SK-N-SH treated with all-trans-retinoic acid at 6 μM for 48 hours (cell line): ENCODE data around the gene DES.

Source experiments
- ATAC-seq: fragments of 200-7000 bp; cut with Tn5 transposase; 3 replicates; pipeline ENCODE4 v1.9.1; 2020; ENCODE audit warnings: mild to moderate bottlenecking, moderate library complexity
- ARNTL ChIP-seq: fragments of 450-650 bp; formaldehyde crosslinking; IDR thresholded peaks from 2 replicates; pipeline ENCODE4 v1.5.0; 2020; ENCODE audit warnings: low read depth, mild to moderate bottlenecking, moderate library complexity, borderline replicate concordance
- BACH2 ChIP-seq: fragments of 250-450 bp; sonication (Bioruptor Pico); IDR thresholded peaks from 2 replicates; pipeline ENCODE4 v1.9.0; 2021; ENCODE audit warnings: mild to moderate bottlenecking, borderline replicate concordance
- ESRRG ChIP-seq: fragments of 250-450 bp; sonication (Bioruptor Pico); IDR thresholded peaks from 2 replicates; pipeline ENCODE4 v1.6.1; 2021; ENCODE audit warnings: mild to moderate bottlenecking
- GLIS3 ChIP-seq: fragments of 250-450 bp; sonication (Bioruptor Pico); IDR thresholded peaks from 2 replicates; pipeline ENCODE4 v1.5.0; 2020; ENCODE audit warnings: mild to moderate bottlenecking, moderate library complexity
- ISL1 ChIP-seq: fragments of 250-450 bp; sonication (Bioruptor Pico); IDR thresholded peaks from 2 replicates; pipeline ENCODE4 v2.1.2; 2022; ENCODE audit warnings: mild to moderate bottlenecking, moderate library complexity
- PPARA ChIP-seq: fragments of 250-450 bp; sonication (Bioruptor Pico); IDR thresholded peaks from 2 replicates; pipeline ENCODE4 v1.5.0; 2020; ENCODE audit warnings: mild to moderate bottlenecking, borderline replicate concordance
- RARB ChIP-seq: fragments of 250-450 bp; sonication (Bioruptor Pico); IDR thresholded peaks from 2 replicates; pipeline ENCODE4 v1.8.0; 2021; ENCODE audit warnings: mild to moderate bottlenecking, moderate library complexity
- SNAI2 ChIP-seq: fragments of 250-450 bp; sonication (Bioruptor Pico); IDR thresholded peaks from 2 replicates; pipeline ENCODE4 v1.5.0; 2020; ENCODE audit warnings: mild to moderate bottlenecking, moderate library complexity
- TCF4 ChIP-seq: fragments of 250-450 bp; sonication (Bioruptor Pico); IDR thresholded peaks from 2 replicates; pipeline ENCODE4 v1.8.0; 2021; ENCODE audit warnings: mild to moderate bottlenecking, moderate library complexity, borderline replicate concordance
- ZFP3 ChIP-seq: fragments of 250-450 bp; sonication (Bioruptor Pico); IDR thresholded peaks from 2 replicates; pipeline ENCODE4 v1.5.0; 2020; ENCODE audit warnings: mild to moderate bottlenecking, moderate library complexity
- ZFP30 ChIP-seq: fragments of 450-650 bp; formaldehyde crosslinking; IDR thresholded peaks from 2 replicates; pipeline ENCODE4 v1.5.0; 2022; ENCODE audit warnings: mild to moderate bottlenecking, moderate library complexity
- ZNF565 ChIP-seq: fragments of 450-650 bp; formaldehyde crosslinking; conservative IDR thresholded peaks from 2 replicates; pipeline ENCODE4 v1.5.0; 2020; ENCODE audit warnings: low read depth, mild to moderate bottlenecking, moderate library complexity
- ZNF8 ChIP-seq: fragments of 450-650 bp; formaldehyde crosslinking; IDR thresholded peaks from 2 replicates; pipeline ENCODE4 v1.5.0; 2020; ENCODE audit warnings: mild to moderate bottlenecking, moderate library complexity
- TF ChIP-seq, protein P1 (sequence below): fragments of 250-450 bp; sonication (Bioruptor Pico); IDR thresholded peaks from 2 replicates; pipeline ENCODE4 v1.5.1; 2020; ENCODE audit warnings: low read depth, mild to moderate bottlenecking, moderate library complexity
- TF ChIP-seq, protein P2 (sequence below): fragments of 250-450 bp; sonication (Bioruptor Pico); IDR thresholded peaks from 2 replicates; pipeline ENCODE4 v1.8.0; 2020; ENCODE audit warnings: mild to moderate bottlenecking, moderate library complexity, borderline replicate concordance
- TF ChIP-seq, protein P3 (sequence below): fragments of 250-450 bp; sonication (Bioruptor Pico); IDR thresholded peaks from 2 replicates; pipeline ENCODE4 v1.5.0; 2020; ENCODE audit warnings: mild to moderate bottlenecking, moderate library complexity
- TF ChIP-seq, protein P4 (sequence below): fragments of 250-450 bp; sonication (Bioruptor Pico); IDR thresholded peaks from 2 replicates; pipeline ENCODE4 v1.5.1; 2021; ENCODE audit warnings: mild to moderate bottlenecking, moderate library complexity
- TF ChIP-seq, protein P5 (sequence below): fragments of 250-450 bp; sonication (Bioruptor Pico); IDR thresholded peaks from 2 replicates; pipeline ENCODE4 v1.8.0; 2021; ENCODE audit warnings: low read depth, mild to moderate bottlenecking, moderate library complexity, borderline replicate concordance

The DES gene

DNA sequence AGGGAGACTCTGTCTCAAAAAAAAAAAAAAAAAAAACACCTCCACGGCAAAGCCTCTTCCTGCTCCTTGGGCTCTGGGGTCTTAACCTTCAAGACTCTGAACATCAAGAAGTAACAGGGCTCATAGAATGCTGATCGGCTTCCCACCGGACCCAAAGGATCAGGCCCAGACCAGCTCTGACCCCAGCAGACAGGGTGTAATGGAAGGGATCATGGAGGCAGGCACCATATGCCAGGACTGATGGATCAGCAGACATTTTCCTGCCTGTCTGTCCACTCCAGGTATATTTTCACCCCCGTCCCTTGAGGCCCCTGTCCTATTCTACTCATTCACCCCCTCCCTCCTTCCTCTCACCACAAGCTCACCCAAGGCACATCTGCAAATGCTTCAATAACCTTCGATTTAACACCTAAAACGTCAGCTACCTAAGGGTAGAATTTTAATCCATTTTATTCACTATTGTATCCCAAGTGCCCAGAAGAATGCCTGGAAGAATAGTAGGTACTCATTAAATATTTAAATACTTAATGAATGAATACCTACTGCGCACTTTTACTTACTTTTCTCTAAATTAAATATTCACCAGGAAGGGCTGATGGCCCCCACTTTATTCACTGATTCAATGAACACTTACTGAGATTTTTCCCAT is 11.9 kb downstream of the DES start:
- TF ChIP-seq ZNF565 (CRISPR knock-in tag) (no peak), RARB (CRISPR knock-in tag) (no peak), PPARA (CRISPR knock-in tag) (no peak), SNAI2 (CRISPR knock-in tag) (no peak), GLIS3 (CRISPR knock-in tag) (no peak), BACH2 (CRISPR knock-in tag) (no peak), ARNTL (CRISPR knock-in tag) (no peak), TCF4 (CRISPR knock-in tag) (no peak), ISL1 (CRISPR knock-in tag) (no peak), ZNF8 (CRISPR knock-in tag) (no peak), ESRRG (no peak), ZFP30 (CRISPR knock-in tag) (no peak)
- TF ChIP-seq, protein P1, sequence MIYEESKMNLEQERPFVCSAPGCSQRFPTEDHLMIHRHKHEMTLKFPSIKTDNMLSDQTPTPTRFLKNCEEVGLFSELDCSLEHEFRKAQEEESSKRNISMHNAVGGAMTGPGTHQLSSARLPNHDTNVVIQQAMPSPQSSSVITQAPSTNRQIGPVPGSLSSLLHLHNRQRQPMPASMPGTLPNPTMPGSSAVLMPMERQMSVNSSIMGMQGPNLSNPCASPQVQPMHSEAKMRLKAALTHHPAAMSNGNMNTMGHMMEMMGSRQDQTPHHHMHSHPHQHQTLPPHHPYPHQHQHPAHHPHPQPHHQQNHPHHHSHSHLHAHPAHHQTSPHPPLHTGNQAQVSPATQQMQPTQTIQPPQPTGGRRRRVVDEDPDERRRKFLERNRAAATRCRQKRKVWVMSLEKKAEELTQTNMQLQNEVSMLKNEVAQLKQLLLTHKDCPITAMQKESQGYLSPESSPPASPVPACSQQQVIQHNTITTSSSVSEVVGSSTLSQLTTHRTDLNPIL, result no peak
- TF ChIP-seq, protein P2, sequence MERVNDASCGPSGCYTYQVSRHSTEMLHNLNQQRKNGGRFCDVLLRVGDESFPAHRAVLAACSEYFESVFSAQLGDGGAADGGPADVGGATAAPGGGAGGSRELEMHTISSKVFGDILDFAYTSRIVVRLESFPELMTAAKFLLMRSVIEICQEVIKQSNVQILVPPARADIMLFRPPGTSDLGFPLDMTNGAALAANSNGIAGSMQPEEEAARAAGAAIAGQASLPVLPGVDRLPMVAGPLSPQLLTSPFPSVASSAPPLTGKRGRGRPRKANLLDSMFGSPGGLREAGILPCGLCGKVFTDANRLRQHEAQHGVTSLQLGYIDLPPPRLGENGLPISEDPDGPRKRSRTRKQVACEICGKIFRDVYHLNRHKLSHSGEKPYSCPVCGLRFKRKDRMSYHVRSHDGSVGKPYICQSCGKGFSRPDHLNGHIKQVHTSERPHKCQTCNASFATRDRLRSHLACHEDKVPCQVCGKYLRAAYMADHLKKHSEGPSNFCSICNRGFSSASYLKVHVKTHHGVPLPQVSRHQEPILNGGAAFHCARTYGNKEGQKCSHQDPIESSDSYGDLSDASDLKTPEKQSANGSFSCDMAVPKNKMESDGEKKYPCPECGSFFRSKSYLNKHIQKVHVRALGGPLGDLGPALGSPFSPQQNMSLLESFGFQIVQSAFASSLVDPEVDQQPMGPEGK (CRISPR knock-in tag), result no peak
- TF ChIP-seq, protein P3, sequence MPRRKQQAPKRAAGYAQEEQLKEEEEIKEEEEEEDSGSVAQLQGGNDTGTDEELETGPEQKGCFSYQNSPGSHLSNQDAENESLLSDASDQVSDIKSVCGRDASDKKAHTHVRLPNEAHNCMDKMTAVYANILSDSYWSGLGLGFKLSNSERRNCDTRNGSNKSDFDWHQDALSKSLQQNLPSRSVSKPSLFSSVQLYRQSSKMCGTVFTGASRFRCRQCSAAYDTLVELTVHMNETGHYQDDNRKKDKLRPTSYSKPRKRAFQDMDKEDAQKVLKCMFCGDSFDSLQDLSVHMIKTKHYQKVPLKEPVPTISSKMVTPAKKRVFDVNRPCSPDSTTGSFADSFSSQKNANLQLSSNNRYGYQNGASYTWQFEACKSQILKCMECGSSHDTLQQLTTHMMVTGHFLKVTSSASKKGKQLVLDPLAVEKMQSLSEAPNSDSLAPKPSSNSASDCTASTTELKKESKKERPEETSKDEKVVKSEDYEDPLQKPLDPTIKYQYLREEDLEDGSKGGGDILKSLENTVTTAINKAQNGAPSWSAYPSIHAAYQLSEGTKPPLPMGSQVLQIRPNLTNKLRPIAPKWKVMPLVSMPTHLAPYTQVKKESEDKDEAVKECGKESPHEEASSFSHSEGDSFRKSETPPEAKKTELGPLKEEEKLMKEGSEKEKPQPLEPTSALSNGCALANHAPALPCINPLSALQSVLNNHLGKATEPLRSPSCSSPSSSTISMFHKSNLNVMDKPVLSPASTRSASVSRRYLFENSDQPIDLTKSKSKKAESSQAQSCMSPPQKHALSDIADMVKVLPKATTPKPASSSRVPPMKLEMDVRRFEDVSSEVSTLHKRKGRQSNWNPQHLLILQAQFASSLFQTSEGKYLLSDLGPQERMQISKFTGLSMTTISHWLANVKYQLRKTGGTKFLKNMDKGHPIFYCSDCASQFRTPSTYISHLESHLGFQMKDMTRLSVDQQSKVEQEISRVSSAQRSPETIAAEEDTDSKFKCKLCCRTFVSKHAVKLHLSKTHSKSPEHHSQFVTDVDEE (CRISPR knock-in tag), result no peak
- TF ChIP-seq, protein P4, sequence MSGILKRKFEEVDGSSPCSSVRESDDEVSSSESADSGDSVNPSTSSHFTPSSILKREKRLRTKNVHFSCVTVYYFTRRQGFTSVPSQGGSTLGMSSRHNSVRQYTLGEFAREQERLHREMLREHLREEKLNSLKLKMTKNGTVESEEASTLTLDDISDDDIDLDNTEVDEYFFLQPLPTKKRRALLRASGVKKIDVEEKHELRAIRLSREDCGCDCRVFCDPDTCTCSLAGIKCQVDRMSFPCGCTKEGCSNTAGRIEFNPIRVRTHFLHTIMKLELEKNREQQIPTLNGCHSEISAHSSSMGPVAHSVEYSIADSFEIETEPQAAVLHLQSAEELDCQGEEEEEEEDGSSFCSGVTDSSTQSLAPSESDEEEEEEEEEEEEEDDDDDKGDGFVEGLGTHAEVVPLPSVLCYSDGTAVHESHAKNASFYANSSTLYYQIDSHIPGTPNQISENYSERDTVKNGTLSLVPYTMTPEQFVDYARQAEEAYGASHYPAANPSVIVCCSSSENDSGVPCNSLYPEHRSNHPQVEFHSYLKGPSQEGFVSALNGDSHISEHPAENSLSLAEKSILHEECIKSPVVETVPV (CRISPR knock-in tag), result no peak
- TF ChIP-seq, protein P5, sequence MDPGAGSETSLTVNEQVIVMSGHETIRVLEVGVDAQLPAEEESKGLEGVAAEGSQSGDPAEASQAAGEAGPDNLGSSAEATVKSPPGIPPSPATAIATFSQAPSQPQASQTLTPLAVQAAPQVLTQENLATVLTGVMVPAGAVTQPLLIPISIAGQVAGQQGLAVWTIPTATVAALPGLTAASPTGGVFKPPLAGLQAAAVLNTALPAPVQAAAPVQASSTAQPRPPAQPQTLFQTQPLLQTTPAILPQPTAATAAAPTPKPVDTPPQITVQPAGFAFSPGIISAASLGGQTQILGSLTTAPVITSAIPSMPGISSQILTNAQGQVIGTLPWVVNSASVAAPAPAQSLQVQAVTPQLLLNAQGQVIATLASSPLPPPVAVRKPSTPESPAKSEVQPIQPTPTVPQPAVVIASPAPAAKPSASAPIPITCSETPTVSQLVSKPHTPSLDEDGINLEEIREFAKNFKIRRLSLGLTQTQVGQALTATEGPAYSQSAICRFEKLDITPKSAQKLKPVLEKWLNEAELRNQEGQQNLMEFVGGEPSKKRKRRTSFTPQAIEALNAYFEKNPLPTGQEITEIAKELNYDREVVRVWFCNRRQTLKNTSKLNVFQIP (CRISPR knock-in tag), result no peak
- no peak for ATAC-seq

DNA sequence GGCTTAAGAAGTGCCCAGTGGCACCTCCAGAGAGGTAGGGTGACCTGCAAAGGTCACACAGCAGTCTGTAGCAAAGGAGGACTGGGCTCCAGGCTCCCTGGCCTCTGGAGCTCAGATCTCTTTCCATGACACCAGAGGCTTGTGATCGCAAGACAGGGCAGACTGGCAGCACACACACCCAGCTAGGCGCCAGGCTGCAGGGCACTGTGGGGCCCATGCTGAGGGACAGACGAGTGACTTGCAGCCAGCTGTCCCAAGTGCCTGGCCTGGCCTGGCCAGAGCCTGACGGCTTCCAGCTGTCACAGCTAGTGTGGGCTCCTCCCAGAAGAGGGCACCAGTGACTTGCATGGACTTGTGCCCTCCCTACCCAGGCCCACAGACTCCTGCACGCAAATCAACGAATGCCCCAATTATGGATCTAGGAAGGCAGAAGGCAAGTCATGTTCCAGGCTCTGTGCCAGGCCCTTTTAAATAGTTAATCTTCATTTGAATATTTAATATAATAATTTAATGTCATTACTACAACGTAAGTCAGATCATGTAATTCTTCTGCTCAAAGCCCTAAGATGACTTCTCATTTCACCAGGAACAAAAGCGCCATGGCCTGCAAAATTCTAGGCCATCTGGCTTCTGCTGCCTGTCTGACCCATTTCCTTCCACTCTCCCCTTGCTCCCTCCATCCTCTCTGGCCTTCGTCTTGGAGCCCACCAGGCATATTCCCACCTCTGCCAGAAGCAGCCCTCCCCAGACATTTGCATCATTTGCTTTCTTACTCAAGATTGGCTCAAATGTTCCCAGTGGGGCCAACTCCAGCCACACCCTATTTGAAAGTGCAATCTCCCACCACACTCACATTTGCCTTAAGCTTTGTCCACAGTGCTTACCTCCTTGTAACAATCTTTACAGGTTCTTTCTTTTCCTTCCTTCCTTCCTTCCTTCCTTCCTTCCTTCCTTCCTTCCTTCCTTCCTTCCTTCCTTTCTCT is 12.7 kb downstream of the DES start:
- ATAC-seq, result peak; percentile 97
- peak; percentile 62 for TF ChIP-seq ZFP3 (CRISPR knock-in tag)
- TF ChIP-seq ZNF565 (CRISPR knock-in tag), result no peak
- TF ChIP-seq RARB (CRISPR knock-in tag), result no peak
- TF ChIP-seq ESRRG, result no peak
- TF ChIP-seq, all 23 proteins: peak for 1
